HepG2 (cell line): ENCODE measurements around the gene LMAN2. TPM values are rescaled to one million over a fixed set of nuclear protein-coding genes. Genes with fewer than 3 reads are reported as not detected.

Experiments used
- ELF3 ChIP-seq: IDR thresholded peaks from 2 replicates; pipeline ENCODE4 v1.6.1; 2016; ENCODE audit warnings: missing genetic modification reagents, missing compliant biosample characterization
- ETV5 ChIP-seq: IDR thresholded peaks from 2 replicates; pipeline ENCODE4 v1.6.1; 2018; ENCODE audit warnings: missing biosample characterization, missing genetic modification reagents, inconsistent platforms, borderline replicate concordance
- FOXM1 ChIP-seq: sonication (generic); formaldehyde crosslinking; IDR thresholded peaks from 2 replicates; pipeline ENCODE4 v1.5.0; 2020; ENCODE audit warnings: missing genetic modification reagents
- JUN ChIP-seq: sonication (generic); formaldehyde crosslinking; IDR thresholded peaks from 2 replicates; pipeline ENCODE4 v1.4.0; 2020; ENCODE audit warnings: mild to moderate bottlenecking, missing genetic modification reagents
- KLF12 ChIP-seq: sonication (generic); formaldehyde crosslinking; IDR thresholded peaks from 2 replicates; pipeline ENCODE4 v1.4.0; 2020; ENCODE audit warnings: missing genetic modification reagents, borderline replicate concordance
- KLF6 ChIP-seq: IDR thresholded peaks from 2 replicates; pipeline ENCODE4 v1.8.0; 2016; ENCODE audit warnings: missing biosample characterization, missing genetic modification reagents
- NFIC ChIP-seq: IDR thresholded peaks from 2 replicates; pipeline ENCODE4 v1.6.1; 2012; ENCODE audit warnings: mild to moderate bottlenecking, low read length, inconsistent platforms
- NR2F6 ChIP-seq, 2 experiments: IDR thresholded peaks; 2 replicates each; pipeline ENCODE4 v1.6.1; 2016; ENCODE audit warnings: antibody characterized with exemption in 1 of 2, mild to moderate bottlenecking in 1 of 2
- PAX8 ChIP-seq: sonication (generic); formaldehyde crosslinking; IDR thresholded peaks from 2 replicates; pipeline ENCODE4 v1.8.0; 2022; ENCODE audit warnings: mild to moderate bottlenecking, missing genetic modification reagents, borderline replicate concordance
- PRPF4 ChIP-seq: fragments of 200-400 bp; formaldehyde crosslinking; IDR thresholded peaks from 2 replicates; pipeline ENCODE4 v1.6.1; 2016; ENCODE audit warnings: low read length, low read depth; ENCODE audit not compliant: poor library complexity, severe bottlenecking
- TEAD2 ChIP-seq: sonication (generic); formaldehyde crosslinking; IDR thresholded peaks from 2 replicates; pipeline ENCODE4 v1.9.0; 2021; ENCODE audit warnings: missing genetic modification reagents
- XRCC5 ChIP-seq: fragments of 200-400 bp; formaldehyde crosslinking; optimal IDR thresholded peaks from 2 replicates; pipeline ENCODE3; 2017; ENCODE audit warnings: mild to moderate bottlenecking, low read length
- ZBTB42 ChIP-seq: sonication (generic); formaldehyde crosslinking; IDR thresholded peaks from 2 replicates; pipeline ENCODE4 v1.5.0; 2020; ENCODE audit warnings: mild to moderate bottlenecking, missing genetic modification reagents
- ZFP1 ChIP-seq: IDR thresholded peaks from 2 replicates; pipeline ENCODE4 v1.6.1; 2016
- ZNF251 ChIP-seq: sonication (generic); formaldehyde crosslinking; IDR thresholded peaks from 2 replicates; pipeline ENCODE4 v1.9.0; 2021; ENCODE audit warnings: mild to moderate bottlenecking, missing genetic modification reagents
- ZNF350 ChIP-seq: sonication (generic); formaldehyde crosslinking; IDR thresholded peaks from 2 replicates; pipeline ENCODE4 v1.4.0; 2020; ENCODE audit warnings: mild to moderate bottlenecking, low read depth, missing genetic modification reagents, borderline replicate concordance
- ZNF44 ChIP-seq: sonication (generic); formaldehyde crosslinking; IDR thresholded peaks from 2 replicates; pipeline ENCODE4 v1.5.1; 2020; ENCODE audit warnings: mild to moderate bottlenecking, missing genetic modification reagents
- ZNF496 ChIP-seq: sonication (generic); formaldehyde crosslinking; IDR thresholded peaks from 2 replicates; pipeline ENCODE4 v1.8.1; 2023; ENCODE audit warnings: mild to moderate bottlenecking, moderate library complexity, missing genetic modification reagents; ENCODE audit not compliant: insufficient replicate concordance
- ZNF7 ChIP-seq: IDR thresholded peaks from 2 replicates; pipeline ENCODE4 v1.6.1; 2016; ENCODE audit warnings: missing biosample characterization, missing genetic modification reagents
- polyA plus RNA-seq, 8 experiments: library from polyadenylated mRNA; depleted of rRNA in 3 of 8; stranded (reverse) in 7 of 8; unstranded in 1 of 8; fragments of >200 nt; fragmentation: Illumina TruSeq in 4 of 8; extraction: Trizol in 4 of 8; gene quantifications; 2 replicates each; pipeline versions ENCODE4 v1.2.1 to v1.2.3, GENCODE V29; 2011 to 2016; ENCODE audit warnings: low read depth in 4 of 8, missing spikeins in 1 of 8, mixed read lengths in 1 of 8; ENCODE audit not compliant: insufficient read depth in 1 of 8
- total RNA-seq, 5 experiments: library from RNA; depleted of rRNA; stranded (reverse); fragments of >200 nt; fragmentation: Illumina TruSeq; extraction: Trizol; gene quantifications; 2 replicates each; pipeline ENCODE4 v1.2.3, GENCODE V29; 2016; ENCODE audit warnings: low read depth in 1 of 5
- TF ChIP-seq, protein P1 (sequence below): sonication (generic); formaldehyde crosslinking; IDR thresholded peaks from 2 replicates; pipeline ENCODE4 v1.4.0; 2020; ENCODE audit warnings: missing genetic modification reagents, borderline replicate concordance
- TF ChIP-seq, protein P2 (sequence below): sonication (generic); formaldehyde crosslinking; IDR thresholded peaks from 2 replicates; pipeline ENCODE4 v1.4.0; 2020; ENCODE audit warnings: low read depth, missing genetic modification reagents
- TF ChIP-seq, protein P3 (sequence below): sonication (generic); formaldehyde crosslinking; IDR thresholded peaks from 2 replicates; pipeline ENCODE4 v1.4.0; 2020; ENCODE audit warnings: missing genetic modification reagents
- TF ChIP-seq, protein P4 (sequence below): sonication (generic); formaldehyde crosslinking; conservative IDR thresholded peaks from 2 replicates; pipeline ENCODE4 v1.5.0; 2020; ENCODE audit warnings: missing genetic modification reagents

The LMAN2 gene
- total and polyA plus RNA-seq, 2 of the 13 experiments (the other 11 are each of a cell fraction or from before 2014, with no cell fraction given) = 191 to 197 TPM

DNA sequence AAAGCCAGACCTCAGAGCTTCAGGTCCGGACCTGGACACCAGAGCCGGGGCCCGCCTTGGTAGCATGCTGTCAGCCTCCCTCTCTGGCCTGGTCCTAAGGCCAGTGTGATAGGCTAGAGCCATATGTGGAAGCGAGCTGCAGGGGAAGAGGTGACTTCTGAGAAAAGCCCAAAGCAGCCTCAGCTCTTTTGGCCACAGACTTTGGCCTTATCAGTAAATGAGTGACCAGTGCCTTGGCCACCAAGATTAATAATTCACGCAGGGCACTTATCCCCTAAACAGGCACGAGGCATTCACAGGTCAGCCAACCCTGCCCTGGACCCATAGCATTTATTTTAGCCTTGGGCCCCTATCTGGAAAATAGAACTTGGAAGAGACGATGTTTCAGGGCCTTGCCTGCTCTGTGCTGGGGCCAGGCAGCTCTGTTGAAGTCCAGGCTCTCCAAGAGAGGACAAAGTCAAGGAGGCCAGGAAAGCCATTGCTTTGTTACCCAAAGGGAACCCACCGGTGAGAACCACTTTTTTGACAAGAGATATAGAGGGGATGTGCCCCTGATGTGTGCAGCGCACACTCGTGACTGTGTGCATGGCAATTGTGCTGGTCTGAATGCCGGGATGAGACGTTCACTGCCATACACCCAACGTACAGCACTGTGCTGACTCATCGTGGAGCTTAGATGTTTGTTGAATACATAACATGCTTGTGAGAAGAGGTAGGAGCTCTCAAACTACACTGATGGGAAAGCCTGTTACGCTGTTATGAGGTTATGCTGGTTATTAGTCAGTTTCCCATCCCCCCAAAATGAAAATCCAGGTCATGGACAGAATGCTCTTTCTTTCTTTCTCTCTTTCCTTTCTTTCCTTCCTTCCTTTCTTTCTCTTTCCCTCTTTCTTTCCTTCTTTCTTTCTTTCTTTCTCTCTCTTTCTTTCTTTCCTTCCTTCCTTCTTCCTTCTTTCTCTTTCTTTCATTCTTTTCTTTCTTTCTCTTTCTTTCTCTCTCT, 27.7 kb upstream of the LMAN2 start (continued):
- TF ChIP-seq ZNF44 (CRISPR knock-in tag) (no peak), KLF12 (CRISPR knock-in tag) (peak; percentile 84), ZBTB42 (CRISPR knock-in tag) (no peak), ZNF251 (no peak), ETV5 (peak; percentile 32; the same call in 1 of the 2 replicates), PAX8 (CRISPR knock-in tag) (no peak), JUN (CRISPR knock-in tag) (no peak; the same call in 1 of the 2 replicates), ZNF7 (CRISPR knock-in tag) (no peak), ZNF496 (CRISPR knock-in tag) (no peak), KLF6 (no peak; the same call in 1 of the 2 replicates), NFIC (0 out of 2 replicates have a peak, but pooled peaks have one; percentile 53), ELF3 (CRISPR knock-in tag) (peak; percentile 6; the same call in 1 of the 2 replicates), NR2F6 (IDR thresholded peaks at IDR 0.05) (peak; percentile 55), NR2F6 (CRISPR knock-in tag; IDR thresholded peaks at IDR 0.05) (peak; percentile 73), FOXM1 (0 out of 2 replicates have a peak, but pooled peaks have one; percentile 3), PRPF4 (no peak), TEAD2 (CRISPR knock-in tag) (no peak), ZFP1 (CRISPR knock-in tag) (no peak; the same call in 1 of the 2 replicates), XRCC5 (no peak), ZNF350 (peak; percentile 85)
- TF ChIP-seq, protein P1, sequence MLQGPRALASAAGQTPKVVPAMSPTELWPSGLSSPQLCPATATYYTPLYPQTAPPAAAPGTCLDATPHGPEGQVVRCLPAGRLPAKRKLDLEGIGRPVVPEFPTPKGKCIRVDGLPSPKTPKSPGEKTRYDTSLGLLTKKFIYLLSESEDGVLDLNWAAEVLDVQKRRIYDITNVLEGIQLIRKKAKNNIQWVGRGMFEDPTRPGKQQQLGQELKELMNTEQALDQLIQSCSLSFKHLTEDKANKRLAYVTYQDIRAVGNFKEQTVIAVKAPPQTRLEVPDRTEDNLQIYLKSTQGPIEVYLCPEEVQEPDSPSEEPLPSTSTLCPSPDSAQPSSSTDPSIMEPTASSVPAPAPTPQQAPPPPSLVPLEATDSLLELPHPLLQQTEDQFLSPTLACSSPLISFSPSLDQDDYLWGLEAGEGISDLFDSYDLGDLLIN (CRISPR knock-in tag) = peak; percentile 72; the same call in 1 of the 2 replicates
- TF ChIP-seq, protein P2, sequence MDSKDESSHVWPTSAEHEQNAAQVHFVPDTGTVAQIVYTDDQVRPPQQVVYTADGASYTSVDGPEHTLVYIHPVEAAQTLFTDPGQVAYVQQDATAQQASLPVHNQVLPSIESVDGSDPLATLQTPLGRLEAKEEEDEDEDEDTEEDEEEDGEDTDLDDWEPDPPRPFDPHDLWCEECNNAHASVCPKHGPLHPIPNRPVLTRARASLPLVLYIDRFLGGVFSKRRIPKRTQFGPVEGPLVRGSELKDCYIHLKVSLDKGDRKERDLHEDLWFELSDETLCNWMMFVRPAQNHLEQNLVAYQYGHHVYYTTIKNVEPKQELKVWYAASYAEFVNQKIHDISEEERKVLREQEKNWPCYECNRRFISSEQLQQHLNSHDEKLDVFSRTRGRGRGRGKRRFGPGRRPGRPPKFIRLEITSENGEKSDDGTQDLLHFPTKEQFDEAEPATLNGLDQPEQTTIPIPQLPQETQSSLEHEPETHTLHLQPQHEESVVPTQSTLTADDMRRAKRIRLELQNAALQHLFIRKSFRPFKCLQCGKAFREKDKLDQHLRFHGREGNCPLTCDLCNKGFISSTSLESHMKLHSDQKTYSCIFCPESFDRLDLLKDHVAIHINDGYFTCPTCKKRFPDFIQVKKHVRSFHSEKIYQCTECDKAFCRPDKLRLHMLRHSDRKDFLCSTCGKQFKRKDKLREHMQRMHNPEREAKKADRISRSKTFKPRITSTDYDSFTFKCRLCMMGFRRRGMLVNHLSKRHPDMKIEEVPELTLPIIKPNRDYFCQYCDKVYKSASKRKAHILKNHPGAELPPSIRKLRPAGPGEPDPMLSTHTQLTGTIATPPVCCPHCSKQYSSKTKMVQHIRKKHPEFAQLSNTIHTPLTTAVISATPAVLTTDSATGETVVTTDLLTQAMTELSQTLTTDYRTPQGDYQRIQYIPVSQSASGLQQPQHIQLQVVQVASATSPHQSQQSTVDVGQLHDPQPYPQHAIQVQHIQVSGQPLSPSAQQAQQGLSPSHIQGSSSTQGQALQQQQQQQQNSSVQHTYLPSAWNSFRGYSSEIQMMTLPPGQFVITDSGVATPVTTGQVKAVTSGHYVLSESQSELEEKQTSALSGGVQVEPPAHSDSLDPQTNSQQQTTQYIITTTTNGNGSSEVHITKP (CRISPR knock-in tag) = peak; percentile 78
- TF ChIP-seq, protein P3, sequence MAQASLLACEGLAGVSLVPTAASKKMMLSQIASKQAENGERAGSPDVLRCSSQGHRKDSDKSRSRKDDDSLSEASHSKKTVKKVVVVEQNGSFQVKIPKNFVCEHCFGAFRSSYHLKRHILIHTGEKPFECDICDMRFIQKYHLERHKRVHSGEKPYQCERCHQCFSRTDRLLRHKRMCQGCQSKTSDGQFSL = no peak
- TF ChIP-seq, protein P4, sequence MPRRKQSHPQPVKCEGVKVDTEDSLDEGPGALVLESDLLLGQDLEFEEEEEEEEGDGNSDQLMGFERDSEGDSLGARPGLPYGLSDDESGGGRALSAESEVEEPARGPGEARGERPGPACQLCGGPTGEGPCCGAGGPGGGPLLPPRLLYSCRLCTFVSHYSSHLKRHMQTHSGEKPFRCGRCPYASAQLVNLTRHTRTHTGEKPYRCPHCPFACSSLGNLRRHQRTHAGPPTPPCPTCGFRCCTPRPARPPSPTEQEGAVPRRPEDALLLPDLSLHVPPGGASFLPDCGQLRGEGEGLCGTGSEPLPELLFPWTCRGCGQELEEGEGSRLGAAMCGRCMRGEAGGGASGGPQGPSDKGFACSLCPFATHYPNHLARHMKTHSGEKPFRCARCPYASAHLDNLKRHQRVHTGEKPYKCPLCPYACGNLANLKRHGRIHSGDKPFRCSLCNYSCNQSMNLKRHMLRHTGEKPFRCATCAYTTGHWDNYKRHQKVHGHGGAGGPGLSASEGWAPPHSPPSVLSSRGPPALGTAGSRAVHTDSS (CRISPR knock-in tag) = no peak
